GM04503 (cell line): ENCODE measurements around the gene NDUFA11.
"Not testable (repeated sequence)": the region's sequence is repeated elsewhere in the genome, so short reads cannot be mapped to it uniquely, and the experiment has no call there.

ENCODE experiments used
- DNase-seq: peaks from one replicate; pipeline ENCODE4 v3.0.0-alpha.2; 2012; ENCODE audit warnings: low read depth

Gene NDUFA11

GRCh38 chr19:5857203-5858081 lies 46.1 kb downstream of the NDUFA11 start:
- DNase-seq: no peak

- DNase-seq: not testable (repeated sequence)
These were observed 48.4 kb downstream of the NDUFA11 start for GRCh38 chr19:5855151-5855550.

- not testable (repeated sequence) for DNase-seq
These were observed 49.5 kb downstream of the NDUFA11 start for GRCh38 chr19:5854121-5854520.

- DNase-seq: no peak
These were observed 52.3 kb downstream of the NDUFA11 start, which contains the start of gene FUT3 for GRCh38 chr19:5851302-5851701. TSS of gene FUT3 (minus strand) at chr19:5851449.

- DNase-seq: no peak
These were observed 52.8 kb downstream of the NDUFA11 start for GRCh38 chr19:5850743-5851293.

GRCh38 chr19:5850189-5850588 lies 53.4 kb downstream of the NDUFA11 start:
- DNase-seq: no peak

GRCh38 chr19:5848621-5849020 lies 55.0 kb downstream of the NDUFA11 start:
- not testable (repeated sequence) for DNase-seq

GRCh38 chr19:5847846-5848245 lies 55.7 kb downstream of the NDUFA11 start:
- not testable (repeated sequence) for DNase-seq
